Activated B cell treated with CpG ODN at 0.5 μM for 24 hours (primary cell): ENCODE data around the gene SYCE1. TPM values are rescaled to one million over a fixed set of nuclear protein-coding genes. Genes with fewer than 3 reads are reported as not detected.
"Not testable (repeated sequence)": the region's sequence is repeated elsewhere in the genome, so short reads cannot be mapped to it uniquely, and the experiment has no call there.

Experiments used
- ATAC-seq: fragments of 200-7000 bp; cut with Tn5 transposase; one replicate; pipeline ENCODE4 v1.10.0; 2021; ENCODE audit warnings: low read depth, mild to moderate bottlenecking, moderate library complexity
- CTCF ChIA-PET: fragments of 350-600 bp; sonication (Branson Sonifier 250); formaldehyde crosslinking; loops from one replicate; lab custom pipeline; 2021; ENCODE audit warnings: antibody characterized with exemption; lab: Charles Lee
- POLR2A ChIA-PET: fragments of 350-600 bp; sonication (Branson Sonifier 250); formaldehyde crosslinking; loops from one replicate; lab custom pipeline; 2021; ENCODE audit warnings: antibody characterized with exemption; lab: Charles Lee
- DNase-seq: peaks from one replicate; pipeline ENCODE4 v3.0.0; 2022
- H3K27ac Mint-ChIP-seq: one replicate; pipeline ENCODE4 v1.8.0; 2020; ENCODE audit warnings: mixed read lengths
- H3K27me3 Mint-ChIP-seq: one replicate; pipeline ENCODE4 v1.8.0; 2021; ENCODE audit warnings: mixed read lengths
- H3K36me3 Mint-ChIP-seq: one replicate; pipeline ENCODE4 v1.8.0; 2021; ENCODE audit warnings: low read depth, mixed read lengths
- H3K4me1 Mint-ChIP-seq: one replicate; pipeline ENCODE4 v1.8.0; 2021; ENCODE audit warnings: mixed read lengths
- H3K4me3 Mint-ChIP-seq: one replicate; pipeline ENCODE4 v1.8.0; 2020; ENCODE audit warnings: mild to moderate bottlenecking, mixed read lengths
- H3K9me3 Mint-ChIP-seq: one replicate; pipeline ENCODE4 v1.8.0; 2020; ENCODE audit warnings: mixed read lengths
- intact Hi-C: fragments of 100-400 bp; cut with micrococcal nuclease; formaldehyde crosslinking; loops from one replicate; pipeline ENCODE4 v1.15.1; 2024
- total RNA-seq: library from RNA; stranded (reverse); gene quantifications from 2 replicates; pipeline ENCODE4 v1.2.3, GENCODE V29; 2022
- TF ChIP-seq, protein P1 (sequence below): fragments of 200-600 bp; IDR thresholded peaks from one replicate; pipeline ENCODE4 v1.8.0; 2022; ENCODE audit warnings: antibody characterized with exemption, mild to moderate bottlenecking

Gene SYCE1
- total RNA-seq, 1 donor from 2014 or later, result not detected

DNA sequence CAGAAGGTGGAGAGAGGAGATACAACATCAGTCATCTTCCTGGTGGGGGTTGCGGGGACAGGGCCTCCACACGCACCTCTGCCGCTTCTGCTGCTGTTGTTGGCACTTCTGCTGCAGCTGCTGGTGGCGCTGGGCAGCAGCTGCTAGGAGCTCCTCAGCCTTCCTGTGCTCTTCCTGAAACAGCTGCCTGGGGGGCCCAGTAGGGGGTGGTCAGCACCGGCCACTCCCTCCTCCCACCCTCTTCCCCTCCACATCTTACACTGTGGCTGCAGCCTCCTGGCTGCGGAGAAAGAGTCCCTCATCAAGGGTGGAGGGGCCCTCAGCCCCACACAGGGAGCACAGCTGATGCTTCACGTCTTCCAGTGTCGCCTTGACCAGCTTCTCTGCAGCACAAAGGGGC, 9.9 kb downstream of the SYCE1 start:
- H3K4me1 Mint-ChIP-seq, result no peaks in the 10 kb centered on the region
- ATAC-seq (no peak), DNase-seq (no peak)
- intact Hi-C loops, result no loop called here
- ChIA-PET CTCF (no interaction called here), POLR2A (no interaction called here)
- TF ChIP-seq, protein P1, sequence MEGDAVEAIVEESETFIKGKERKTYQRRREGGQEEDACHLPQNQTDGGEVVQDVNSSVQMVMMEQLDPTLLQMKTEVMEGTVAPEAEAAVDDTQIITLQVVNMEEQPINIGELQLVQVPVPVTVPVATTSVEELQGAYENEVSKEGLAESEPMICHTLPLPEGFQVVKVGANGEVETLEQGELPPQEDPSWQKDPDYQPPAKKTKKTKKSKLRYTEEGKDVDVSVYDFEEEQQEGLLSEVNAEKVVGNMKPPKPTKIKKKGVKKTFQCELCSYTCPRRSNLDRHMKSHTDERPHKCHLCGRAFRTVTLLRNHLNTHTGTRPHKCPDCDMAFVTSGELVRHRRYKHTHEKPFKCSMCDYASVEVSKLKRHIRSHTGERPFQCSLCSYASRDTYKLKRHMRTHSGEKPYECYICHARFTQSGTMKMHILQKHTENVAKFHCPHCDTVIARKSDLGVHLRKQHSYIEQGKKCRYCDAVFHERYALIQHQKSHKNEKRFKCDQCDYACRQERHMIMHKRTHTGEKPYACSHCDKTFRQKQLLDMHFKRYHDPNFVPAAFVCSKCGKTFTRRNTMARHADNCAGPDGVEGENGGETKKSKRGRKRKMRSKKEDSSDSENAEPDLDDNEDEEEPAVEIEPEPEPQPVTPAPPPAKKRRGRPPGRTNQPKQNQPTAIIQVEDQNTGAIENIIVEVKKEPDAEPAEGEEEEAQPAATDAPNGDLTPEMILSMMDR, result no peak
- H3K9me3 Mint-ChIP-seq, result no peaks in the 10 kb centered on the region
- no peaks in the 10 kb centered on the region for H3K36me3 Mint-ChIP-seq
- peaks cover 34% of the 10 kb centered on the region for H3K27me3 Mint-ChIP-seq
- no peak overlapping the region for H3K27ac Mint-ChIP-seq
- H3K4me3 Mint-ChIP-seq, result no peak overlapping the region

DNA sequence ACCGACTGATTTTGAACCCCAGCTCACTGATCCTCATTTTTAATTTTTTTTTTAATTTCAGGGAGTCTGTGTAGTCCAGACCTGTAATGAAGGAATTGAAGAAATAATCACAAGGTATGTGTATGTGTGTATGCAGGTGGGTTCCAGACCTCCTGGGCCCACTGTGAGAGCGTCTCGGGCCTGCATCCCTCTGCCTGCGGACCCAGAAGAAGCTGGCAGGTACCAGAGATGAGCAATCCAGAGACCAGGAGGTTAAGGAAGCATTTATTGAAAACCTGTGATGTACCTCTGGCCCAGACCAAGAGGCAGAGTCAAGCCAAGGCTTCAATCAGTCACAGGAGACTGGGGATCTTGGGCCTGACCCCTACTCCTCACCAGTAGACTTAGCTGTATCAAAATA, 10.8 kb downstream of the SYCE1 start:
- DNase-seq, result no peak
- ATAC-seq, result no peak
- Mint-ChIP-seq H3K36me3 (no peaks in the 10 kb centered on the region), H3K27ac (no peak overlapping the region), H3K27me3 (peaks cover 34% of the 10 kb centered on the region), H3K4me3 (no peak overlapping the region), H3K9me3 (no peaks in the 10 kb centered on the region), H3K4me1 (no peaks in the 10 kb centered on the region)
- POLR2A ChIA-PET, result no interaction called here
- TF ChIP-seq, protein P1, result no peak
- intact Hi-C loops, result no loop called here
- CTCF ChIA-PET, result no interaction called here

- no peak overlapping the region for H3K27ac Mint-ChIP-seq
- no peaks in the 10 kb centered on the region for H3K4me1 Mint-ChIP-seq
- TF ChIP-seq, protein P1, result no peak
- ATAC-seq, result no peak
- no peak overlapping the region for H3K4me3 Mint-ChIP-seq
- H3K27me3 Mint-ChIP-seq, result peaks cover 33% of the 10 kb centered on the region
- no peak for DNase-seq
- intact Hi-C loops, result no loop called here
- ChIA-PET POLR2A (no interaction called here), CTCF (no interaction called here)
- peaks cover 11% of the 10 kb centered on the region for H3K9me3 Mint-ChIP-seq
- peaks cover 1% of the 10 kb centered on the region for H3K36me3 Mint-ChIP-seq
These were observed 20.9 kb downstream of the SYCE1 start for GRCh38 chr10:133544506-133544905.

DNA sequence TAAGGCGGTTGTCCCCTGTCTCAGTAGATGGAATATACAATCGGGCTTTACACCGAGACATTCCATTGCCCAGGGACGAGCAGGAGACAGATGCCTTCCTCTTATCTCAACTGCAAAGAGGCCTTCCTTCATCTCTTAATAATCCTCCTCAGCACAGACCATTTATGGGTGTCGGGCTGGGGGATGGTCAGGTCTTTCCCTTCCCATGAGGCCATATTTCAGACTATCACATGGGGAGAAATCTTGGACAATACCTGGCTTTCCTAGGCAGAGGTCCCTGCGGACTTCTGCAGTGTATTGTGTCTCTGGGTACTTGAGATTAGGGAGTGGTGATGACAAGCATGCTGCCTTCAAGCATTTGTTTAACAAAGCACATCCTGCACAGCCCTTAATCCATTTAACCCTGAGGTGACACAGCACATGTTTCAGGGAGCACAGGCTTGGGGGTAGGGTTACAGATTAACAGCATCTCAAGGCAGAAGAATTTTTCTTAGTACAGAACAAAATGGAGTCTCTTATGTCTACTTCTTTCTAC, 23.9 kb downstream of the SYCE1 start:
- H3K27ac Mint-ChIP-seq, intact Hi-C loops, ATAC-seq, DNase-seq, H3K9me3 Mint-ChIP-seq, H3K4me1 Mint-ChIP-seq, CTCF ChIA-PET, POLR2A ChIA-PET, H3K36me3 Mint-ChIP-seq, H3K4me3 Mint-ChIP-seq: not testable (repeated sequence)
- peaks cover 12% of the 10 kb centered on the region for H3K27me3 Mint-ChIP-seq

DNA sequence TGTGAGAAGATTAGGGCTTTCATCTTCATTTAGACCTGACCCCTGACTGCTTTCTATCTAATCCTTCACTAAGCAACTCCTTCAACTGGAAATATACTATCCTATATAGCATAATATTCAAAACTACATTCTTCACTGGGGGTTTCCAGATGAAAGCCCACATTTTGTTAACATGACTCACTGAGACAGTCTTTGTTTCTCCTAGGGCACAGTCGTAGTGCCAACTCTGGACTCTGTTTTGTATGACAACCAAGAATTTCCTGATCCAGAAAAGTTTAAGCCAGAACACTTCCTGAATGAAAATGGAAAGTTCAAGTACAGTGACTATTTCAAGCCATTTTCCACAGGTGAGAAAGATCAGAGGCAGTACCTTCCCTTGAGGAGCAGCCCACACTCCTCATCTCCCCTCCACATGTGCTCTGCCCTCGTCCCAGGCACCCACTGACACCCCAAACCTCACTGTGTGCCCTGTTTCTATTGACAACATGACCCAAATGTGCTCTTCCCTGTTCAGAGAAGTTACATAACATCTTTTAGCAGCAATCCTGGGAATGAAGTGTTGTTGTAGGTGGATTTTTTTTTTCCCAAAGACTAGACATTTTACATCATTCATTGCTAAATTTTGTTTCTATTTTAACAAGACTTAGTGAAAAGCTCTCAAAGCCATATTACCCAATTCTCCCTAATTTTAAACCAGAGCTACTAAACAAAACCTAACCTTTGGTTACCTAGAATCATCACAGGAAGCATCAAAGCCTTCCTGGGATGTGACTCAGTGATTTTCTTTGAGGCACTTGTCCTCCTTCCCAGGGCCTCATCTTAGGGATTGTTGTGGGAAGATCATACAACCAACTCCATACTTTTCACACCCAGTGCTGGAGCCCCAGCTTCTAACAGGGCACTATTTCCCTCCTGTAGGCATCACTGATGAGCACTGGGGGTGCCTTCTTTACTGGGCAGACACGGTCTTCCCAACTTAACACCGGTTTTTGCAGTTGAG, 27.5 kb downstream of the SYCE1 start:
- no peak overlapping the region for H3K27ac Mint-ChIP-seq
- CTCF ChIA-PET, result no interaction called here
- H3K9me3 Mint-ChIP-seq, result no peaks in the 10 kb centered on the region
- TF ChIP-seq, protein P1, result no peak
- DNase-seq, result no peak
- H3K4me1 Mint-ChIP-seq, result no peaks in the 10 kb centered on the region
- H3K36me3 Mint-ChIP-seq, result no peaks in the 10 kb centered on the region
- H3K27me3 Mint-ChIP-seq, result peaks cover 3% of the 10 kb centered on the region
- POLR2A ChIA-PET, result no interaction called here
- H3K4me3 Mint-ChIP-seq, result no peak overlapping the region
- no peak for ATAC-seq
- intact Hi-C loops, result no loop called here
